GM21390 (cell line): ENCODE measurements around the gene LRRC75B.
"Not testable (repeated sequence)": the region's sequence is repeated elsewhere in the genome, so short reads cannot be mapped to it uniquely, and the experiment has no call there.

Source experiments
- ATAC-seq: cut with Tn5 transposase; IDR thresholded peaks from one replicate; pipeline ENCODE4 v1.9.1; 2021; ENCODE audit not compliant: unreplicated experiment

The LRRC75B gene

DNA sequence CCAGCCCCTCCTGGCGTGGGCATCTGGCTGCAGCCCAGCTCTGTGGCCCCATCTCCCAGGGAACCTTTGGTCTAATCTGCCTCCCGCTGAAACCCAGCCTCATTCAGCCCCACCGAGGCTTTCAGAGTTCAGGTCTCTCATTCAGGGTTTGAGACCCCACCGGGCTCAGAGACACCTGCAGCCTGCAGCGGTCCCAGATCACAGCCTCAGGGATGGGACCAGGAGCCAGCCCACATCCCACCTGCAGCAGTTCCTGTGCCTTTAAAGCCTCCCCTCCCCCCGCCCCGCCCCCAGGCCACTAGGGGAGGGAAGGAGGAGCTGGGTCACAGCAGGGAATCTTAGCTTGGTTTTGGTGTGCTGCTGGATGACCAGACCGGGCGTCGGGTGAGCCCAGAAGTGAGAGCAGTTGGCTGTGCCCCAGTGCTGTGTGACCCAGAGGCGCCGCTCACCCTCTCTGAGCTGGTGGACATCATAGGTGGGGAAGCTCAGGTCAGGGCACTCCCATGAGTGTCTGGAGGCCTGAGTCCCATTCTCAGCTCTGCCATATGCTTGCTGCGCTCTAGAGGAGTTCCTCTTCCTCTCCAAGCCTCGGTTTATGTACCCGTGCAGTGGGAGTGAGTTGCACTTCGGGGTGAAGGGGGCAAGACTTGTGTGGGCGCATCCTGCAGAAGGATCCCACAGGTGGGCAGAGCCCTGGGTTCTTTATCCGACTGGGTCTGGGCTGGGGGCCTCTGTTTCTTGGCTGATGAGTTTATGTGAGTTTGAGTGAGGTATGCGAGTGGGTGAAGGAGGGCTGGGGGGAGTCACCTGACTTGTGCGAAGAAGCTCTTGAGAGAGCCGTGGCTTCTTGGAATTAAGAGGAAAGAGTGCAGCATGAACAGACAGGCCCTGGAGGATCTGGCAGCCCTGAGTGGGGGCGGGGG is 10.2 kb upstream of the LRRC75B start, which contains the start of gene GGT1:
TSS of gene GGT1 (plus strand) at position 347 of the 923 bp plus-strand sequence. CDS start 7,889 bp downstream, outside the sequence.
- ATAC-seq: not testable (repeated sequence)

DNA sequence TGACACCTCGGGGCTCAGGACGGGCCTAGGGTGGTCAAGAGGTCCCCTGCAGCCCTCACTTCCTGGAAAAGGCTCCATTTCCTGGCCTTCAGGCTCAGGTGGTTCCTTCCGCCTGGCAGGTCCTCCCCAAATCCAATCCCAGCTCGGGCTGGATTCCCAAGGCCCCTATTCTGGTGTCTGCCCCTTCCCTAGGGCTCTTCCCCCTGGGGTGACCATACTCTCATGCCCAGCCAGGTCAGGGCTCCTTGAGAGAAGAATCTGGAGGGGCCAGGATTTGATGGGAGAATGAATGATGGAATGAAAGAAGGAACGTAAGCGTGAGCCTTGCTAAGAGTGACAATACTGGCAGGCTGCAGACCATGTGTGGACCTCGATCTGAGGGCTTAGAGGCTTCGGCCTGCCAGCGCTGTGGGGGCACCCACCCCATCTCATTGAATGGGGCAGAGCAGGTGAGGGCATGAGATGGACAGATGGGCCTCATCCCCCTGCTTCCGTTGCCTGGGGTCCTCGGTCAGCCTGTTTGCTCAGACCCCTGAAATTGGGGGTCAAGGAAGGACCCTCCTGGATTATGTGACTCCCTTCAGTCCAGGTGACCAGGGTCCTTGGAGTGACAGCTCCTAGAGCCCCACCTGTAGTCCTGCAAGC is 9.4 kb upstream of the LRRC75B start:
- ATAC-seq: not testable (repeated sequence)

DNA sequence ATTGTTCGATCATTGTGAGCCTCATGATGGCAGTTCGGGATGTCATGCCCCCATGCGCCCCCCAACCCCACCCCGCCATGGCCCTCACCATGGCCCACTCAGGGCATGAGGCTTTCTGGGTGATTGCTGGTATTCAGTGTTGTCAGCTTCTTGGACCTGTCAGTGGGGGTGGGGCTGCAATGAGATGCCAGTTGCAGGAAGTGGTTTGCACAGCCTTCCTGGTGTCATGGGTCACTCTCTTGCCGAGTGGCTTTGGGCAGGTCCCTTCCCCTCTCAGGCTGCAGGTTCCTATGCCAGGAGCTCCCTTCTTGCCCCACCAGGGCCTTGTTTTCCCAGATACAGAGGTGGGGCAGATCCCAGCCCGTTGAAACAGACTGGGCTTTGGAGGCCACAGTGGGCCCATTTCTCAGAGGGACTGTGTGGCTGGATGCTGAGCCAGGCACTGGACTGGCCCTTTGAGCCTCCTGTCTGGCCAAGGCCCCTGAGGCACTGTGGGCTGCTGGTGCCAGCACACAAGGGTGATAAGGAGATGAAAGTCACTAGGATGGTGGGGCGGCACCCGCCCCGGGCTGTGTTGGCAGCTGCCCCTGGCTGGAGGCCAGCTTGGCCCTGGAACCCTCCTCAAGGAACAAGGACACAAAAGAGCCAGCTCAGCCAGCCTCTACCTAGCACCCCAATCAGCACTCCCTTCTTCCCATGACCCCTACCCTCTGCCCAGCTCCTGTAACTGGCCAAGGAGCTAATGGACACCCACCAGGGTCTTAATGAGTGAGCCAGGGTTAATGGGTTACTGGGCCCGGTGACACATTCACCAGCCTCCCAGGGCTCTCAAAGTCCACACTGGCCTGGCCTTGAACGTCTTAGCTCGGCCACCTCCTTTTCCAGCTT is 8.6 kb upstream of the LRRC75B start:
- no peak for ATAC-seq

DNA sequence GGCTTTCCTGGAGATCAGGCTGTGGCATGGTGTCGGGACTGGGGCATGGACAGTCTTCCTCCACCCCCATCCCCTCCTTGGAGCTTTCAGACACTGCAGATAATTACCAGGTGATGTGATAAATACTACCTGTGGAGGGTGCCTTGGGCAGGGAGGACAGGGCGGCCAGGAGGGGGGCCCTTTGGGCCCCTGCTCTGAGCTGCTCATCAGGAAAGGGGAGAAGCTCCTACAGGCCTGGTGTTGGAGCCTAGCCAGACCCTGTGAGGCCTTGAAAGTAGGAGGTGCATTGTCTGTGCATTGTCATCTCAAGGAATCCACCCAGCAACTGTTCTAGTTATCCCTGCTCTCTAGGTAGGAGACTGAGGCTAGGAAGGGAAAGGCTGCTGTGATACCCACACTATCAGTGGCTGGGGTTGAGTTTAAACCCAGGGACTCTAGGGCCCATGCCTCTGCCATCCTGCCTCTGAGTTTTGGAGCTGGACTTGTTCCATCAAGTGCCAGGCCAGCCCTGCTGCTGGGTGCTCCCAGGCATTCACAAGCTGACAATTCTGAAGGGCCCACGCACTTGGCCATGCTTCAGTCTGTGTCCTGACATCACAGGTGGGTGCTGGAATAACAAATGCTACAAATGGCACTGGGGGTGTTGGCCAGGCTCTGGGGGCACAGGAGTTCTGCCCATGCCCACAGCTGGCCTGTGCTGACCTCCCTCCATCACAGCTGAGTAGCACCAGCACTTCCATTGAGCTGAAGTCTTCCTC is 7.3 kb upstream of the LRRC75B start:
- ATAC-seq: not testable (repeated sequence)

DNA sequence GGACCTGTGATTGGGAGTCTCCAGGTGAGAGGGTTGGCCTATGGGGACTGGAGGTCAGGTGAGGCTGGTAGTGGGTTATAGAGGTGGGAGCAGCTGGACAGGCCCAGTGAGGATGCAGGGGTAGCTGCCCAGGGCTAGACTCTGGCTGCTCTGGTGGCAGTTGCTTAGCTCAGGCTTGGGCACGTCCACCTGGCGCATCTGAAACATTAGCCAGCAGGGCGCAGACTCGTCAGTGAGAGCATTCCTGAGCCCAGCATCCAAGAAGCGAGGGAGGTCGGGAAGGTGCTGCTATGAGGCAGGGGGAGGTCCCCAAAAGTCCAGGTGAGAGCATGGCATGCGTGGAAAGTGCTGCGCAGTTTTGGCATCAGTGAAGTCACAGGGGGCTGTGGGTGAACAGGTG is 6.6 kb upstream of the LRRC75B start:
- no peak for ATAC-seq

DNA sequence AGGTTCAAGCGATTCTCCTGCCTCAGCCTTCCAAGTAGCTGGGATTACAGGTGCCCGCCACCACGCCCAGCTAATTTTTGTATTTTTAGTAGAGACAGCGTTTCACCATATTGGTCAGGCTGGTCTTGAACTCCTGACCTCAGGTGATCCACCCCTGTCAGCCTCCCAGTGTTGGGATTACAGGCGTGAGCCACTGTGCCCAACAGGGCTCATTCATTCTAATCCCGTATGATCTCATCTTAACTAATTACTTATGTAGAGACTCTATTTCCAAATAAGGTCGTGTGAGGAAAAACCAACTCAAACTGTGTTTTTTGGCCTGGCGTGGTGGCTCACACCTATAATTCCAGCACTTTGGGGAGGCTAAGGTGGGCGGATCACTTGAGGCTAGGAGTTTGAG is 4.2 kb upstream of the LRRC75B start:
- ATAC-seq: not testable (repeated sequence)

DNA sequence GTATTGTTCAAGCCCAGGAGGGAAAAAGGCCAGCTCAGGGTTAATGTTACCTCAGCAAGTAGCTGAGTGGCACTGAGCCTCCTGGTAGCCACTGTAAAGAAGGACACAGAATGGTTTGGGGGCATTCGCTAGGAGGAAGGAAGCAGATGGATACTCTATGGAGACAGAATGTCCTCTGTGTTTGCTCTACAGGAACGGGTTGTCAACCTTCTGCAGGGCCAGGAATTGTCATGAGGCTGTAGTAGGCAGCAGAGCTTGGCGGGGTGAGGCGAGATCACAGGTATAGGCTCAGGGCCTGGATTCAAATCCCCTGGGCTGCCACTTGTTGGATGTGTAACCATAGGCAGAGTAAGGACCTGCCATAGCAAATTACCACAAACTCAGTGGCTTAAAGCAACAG is 3.0 kb upstream of the LRRC75B start:
- ATAC-seq: no peak

DNA sequence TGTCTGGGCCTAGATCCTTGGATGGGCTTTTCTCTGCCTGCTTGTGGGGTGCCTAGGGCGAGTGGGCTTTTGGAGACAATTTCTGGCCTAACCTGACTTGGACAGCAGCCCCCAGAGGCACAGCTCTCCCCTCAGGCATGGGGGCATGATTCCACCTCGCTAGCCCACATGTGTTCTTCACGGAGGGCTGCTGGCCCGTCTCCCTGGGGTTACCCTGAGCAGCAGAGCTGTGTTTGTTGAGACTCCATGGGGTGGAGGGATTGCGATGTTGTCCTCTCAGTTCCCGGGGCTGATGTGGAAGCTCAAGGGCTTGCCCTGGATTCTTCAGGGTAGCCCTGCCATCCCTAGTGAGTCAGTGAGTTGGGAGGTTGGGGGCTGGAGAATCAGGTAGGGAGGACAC is 2.4 kb upstream of the LRRC75B start:
- ATAC-seq: no peak

DNA sequence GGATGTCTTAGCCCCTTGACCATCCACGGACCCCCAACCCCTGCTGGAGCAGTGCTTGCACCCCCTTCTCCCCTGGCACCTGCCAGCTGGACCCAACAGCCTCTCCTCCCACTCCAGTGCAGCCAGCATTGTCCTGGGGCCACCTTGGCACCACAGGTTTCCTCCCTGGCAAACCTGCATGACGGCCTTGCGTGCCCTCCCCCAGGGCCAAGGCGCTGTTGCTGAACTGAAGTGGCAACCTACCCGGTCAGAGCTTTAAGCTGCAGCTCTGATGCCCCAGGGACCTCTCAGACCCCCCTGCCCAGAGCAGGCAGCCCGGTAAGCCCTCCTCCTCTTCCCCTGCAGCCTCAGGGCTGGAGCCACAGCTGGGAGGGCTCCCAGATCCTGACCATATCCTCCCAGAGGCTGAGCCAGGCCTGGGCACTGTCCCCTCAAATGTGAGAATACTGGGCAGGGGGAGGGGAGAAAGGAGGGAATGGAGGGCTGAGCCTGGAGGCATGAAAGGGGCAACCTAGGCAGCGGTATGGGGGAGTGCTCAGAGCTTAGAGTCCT is 1.8 kb upstream of the LRRC75B start:
- ATAC-seq: no peak

DNA sequence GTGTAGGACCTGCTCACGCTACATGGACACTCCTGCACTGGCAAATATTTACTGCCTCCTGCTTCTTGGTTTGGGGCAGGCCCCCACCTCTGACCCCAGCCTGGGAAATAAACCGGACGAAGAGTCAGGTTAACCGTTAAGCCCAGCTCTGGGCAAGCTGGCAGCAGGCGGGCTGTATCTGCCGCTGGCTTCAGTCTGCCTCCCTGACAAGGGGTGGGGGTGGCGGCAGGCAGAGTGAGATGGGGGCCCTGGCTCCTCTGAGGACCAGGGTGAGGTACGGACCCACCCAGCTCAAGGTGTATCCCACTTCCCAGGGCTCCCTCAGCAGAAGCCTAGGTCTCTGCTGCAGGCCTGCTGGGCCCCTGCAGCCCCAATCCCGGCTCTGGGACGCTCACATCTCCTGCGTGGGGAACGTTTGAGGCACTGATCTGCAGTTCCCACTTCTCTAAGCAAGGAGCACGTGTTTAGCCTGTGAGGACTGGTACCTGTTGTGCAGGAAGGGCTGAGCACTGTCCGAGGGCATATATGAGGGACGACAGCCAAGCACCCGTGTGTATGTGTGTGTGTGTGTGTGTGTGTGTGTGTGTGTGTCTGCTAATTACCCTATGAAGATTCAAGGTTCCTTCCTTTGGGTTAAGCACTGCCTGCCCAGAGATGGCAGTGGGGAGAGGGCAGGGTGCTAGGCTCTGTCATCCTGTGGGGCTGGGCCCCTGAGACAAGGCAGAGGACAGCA is 1.1 kb upstream of the LRRC75B start:
- ATAC-seq: no peak

DNA sequence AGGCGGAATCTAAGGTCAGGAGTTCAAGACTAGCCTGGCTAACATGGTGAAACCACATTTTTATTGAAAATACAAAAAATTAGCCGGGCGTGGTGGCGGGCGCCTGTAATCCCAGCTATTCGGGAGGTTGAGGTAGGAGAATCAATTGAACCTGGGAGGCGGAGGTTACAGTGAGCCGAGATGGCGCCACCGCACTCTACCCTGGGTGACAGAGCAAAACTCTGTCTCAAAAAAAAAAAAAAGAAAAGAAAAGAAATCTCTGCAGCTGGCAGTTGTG is 624 bp upstream of the LRRC75B start:
- not testable (repeated sequence) for ATAC-seq

DNA sequence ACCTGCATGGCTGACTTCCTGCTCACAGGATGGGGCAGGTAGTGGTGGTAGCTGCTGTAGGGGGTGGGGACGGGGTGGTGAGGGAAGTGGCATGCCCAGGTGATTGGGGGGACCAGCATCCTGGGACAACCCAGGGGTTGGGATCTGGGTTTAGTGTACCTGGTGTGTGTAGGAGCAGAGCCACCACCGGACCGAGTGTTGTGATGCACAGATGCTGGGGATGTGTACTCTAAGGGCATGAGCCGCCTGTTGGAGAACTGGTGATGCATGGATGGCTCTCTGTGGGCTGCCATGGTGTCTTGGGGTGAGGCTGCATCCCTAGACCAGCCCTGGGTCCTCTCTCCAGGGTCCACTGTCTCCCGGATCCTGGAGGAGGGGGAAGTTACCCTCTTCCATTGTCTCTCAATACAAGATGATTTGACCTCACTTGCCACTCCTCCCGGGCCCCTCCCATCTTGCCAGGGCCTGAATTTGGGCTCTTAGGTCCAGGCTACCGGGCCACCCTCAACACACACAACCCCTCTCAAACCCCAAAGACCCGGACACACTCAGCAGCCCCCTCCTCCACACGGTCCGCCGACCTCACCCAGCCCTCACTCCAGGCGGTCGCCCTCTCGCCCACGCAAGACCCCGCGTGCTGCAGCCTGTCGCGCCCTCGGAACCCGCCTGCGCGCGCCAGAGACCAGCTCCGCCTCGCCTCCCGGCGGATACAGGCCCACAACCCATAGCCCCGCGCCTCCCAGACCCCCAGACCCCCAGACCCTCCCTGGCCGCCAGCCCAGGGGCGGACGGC is 619 bp downstream of the LRRC75B start:
- no peak for ATAC-seq

DNA sequence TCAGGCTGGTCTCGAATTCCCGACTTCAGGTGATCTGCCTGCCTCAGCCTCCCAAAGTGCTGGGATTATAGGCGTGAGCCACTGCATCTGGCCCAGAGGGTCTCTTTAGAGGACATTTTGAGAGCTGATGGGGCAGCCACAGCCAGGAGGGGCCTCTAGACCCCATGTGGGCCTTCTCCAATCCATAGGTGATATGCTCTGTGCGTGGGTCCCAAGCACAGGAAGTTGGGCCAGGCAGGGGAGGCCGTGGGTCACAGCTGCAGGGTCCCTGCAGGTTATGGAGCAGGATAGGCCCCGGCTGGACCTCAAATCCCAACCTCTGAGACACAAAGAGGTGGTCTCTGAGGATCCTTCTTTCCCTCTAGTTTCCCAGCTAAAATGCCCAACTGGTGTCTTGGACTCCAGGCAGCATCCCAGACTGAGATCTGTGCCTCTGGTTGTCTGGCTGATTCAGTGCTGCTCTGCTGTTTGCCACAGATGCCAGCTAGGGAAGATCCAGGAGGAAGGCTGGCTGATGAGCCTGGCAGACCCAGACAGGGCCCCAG is 1.5 kb downstream of the LRRC75B start:
- no peak for ATAC-seq

DNA sequence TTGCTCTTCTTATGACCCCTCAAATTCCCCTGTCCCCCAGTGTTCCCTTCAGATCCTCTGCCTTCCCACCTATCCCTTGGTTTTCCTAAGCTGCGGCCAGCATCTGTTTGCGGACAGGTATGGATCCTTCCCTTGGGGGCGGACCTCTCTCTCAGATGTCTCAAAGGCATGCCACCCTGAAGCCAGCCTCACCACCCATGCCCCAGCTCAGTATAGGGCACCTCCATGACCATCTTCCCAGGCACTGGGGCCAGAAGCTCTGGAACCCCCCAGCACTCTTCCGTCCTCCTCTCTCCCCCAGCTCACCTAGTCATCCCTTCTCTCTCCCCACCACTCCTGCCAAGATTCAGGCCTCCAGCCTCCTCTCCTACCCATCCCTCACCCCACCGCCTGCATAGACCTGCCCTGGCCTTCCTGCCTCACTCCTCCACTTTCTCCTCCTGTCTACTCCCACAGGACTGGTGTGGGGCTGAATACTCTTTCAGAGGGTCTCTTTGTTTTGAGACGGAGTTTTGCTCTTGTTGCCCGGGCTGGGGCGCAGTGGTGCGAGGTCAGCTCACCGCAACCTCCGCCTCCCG is 2.2 kb downstream of the LRRC75B start:
- no peak for ATAC-seq

DNA sequence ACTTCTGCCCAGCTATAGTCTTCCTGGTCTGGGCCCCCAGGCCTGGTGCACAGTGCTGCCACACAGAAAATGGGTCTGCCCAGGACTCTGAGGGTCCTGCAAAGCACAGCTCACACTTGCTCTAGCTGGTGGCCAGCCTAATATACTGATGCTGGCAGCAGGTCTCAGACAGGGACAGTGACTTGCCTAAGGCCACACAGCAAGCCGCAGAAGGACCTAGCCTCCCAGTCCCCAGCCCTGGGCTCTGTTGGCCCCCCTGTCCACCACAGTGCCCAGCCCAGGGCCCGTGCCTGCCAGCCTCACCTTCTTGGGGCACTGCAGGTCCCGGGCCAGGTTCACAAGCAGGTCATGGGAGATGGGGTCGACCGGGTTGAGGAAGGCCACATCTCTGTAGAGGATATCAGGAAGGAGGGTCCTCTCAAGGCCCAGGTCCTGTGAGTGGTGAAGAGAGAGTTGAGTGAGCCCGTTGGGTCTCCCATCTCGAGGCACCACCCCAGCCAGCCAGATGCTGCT is 3.3 kb downstream of the LRRC75B start:
- ATAC-seq: no peak

DNA sequence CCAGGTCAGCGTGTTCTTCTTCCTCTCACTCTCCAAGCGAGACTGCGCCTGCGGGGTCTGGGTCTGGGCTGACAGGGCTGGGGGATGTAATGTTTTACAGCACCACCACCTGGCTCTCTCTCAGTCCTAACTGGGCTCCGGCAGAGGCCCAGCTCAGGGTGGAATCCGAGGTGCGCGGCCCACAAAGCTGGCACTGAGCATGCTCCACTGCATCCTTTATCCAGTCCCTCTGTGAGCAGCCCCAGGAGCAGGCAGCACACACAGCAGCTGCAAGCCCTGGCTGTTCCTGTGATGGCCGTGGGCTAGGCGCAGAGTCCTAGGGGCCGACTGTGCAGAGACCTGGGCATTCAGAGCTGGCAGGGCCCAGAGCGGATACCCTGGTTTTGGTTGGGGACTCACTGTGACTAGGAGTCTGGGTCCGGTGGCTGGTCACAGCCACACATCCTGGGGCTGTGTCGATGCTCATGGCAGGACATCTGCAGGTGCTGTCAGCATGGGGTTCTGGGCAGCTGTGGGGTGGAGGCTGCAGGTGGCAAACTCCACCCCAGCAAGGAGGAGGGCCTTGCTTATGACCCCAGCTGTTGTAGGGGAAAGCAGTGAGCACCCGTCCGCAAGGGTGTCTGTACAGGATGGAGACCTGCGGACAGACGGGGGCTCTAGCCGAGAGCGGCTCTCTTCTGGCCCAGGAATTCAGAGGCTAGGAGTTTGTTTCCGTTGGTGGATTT is 4.0 kb downstream of the LRRC75B start:
- ATAC-seq: no peak

DNA sequence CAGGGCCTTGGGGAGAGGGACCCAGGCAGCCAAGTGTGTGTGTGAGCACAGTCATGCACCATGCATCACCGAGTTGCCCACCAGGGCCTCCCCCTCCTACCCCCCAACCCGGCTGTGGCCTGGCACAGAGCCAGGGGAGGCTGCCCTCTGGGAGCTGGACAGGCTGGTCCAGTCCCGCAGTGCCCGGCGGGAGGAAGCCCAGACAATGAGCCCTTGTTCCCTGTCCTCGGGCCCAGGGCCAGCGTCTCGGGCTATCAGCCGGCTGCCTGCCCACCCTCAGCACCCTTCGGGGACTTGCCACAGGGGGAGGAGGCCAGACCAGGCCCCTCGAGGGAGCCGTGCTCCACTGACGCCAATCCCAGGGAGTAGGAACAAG is 4.5 kb downstream of the LRRC75B start:
- no peak for ATAC-seq

DNA sequence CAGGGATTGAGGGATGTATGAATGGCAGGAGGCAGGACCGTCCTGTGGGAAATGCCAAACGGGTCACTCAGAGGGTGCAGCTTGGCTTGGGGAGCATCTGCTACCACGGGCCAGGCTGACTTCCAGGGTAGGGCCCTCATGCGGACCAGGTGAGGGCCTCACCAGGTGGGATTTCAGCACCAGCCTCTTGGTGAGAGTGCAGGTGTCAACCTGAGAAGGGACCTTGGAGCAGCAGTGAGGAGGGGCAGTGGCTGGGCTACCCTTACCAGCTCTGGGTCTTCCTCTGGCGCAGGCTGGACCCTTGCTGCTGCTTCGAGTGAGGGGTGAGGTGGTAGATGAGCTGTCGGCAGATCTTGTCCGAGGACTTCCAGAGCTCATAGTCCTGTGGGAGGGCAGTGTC is 4.9 kb downstream of the LRRC75B start:
- ATAC-seq: no peak
